Measurements from ENCODE around the gene LTBP2.
A peak's percentile ranks its signal among the peaks of the same experiment; 100 is the strongest.

LTBP2 gene

GRCh38 chr14:74611650-74612349 is at the start of gene LTBP2:
Gene LTBP2, minus strand, starts transcription at chr14:74612237. Its CDS starts 293 bp downstream, at chr14:74611944.
- H3K4me3 Mint-ChIP-seq = peak within 1 kb of the TSS; percentile 73
- H3K9me3 Mint-ChIP-seq = no peaks in the 10 kb centered on the region
- no peaks in the 10 kb centered on the region for H3K36me3 Mint-ChIP-seq (ENCODE audit: low read depth)
- H3K4me1 Mint-ChIP-seq (ENCODE audit: low read depth) = peaks cover 43% of the 10 kb centered on the region
- peaks cover 44% of the 10 kb centered on the region for H3K27me3 Mint-ChIP-seq
- no peak within 1 kb of the TSS for H3K27ac Mint-ChIP-seq
- DNase-seq = peak; percentile 58

DNA sequence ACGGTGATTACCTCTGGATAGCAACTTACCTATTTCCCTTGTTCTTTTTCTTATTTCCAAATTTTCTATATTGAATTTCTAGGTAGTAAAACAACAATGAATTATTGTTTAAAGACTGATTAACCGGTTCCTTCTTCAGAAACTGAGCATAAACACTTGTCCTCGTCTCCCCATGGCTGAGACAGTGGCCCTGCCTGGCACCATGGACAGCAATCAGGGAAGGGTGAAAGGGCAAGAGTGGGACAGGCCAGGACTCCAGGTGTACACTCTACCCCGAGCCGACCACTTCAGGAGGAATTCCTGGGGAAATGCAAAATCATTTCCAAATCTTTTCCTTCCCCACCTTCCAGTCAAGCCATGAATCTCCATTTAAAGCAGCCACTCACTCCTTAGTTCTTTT is 48.8 kb upstream of the LTBP2 start:
- no peak overlapping the region for H3K4me3 Mint-ChIP-seq
- no peaks in the 10 kb centered on the region for H3K27me3 Mint-ChIP-seq
- no peaks in the 10 kb centered on the region for H3K9me3 Mint-ChIP-seq
- H3K36me3 Mint-ChIP-seq (ENCODE audit: low read depth) = peaks cover 84% of the 10 kb centered on the region
- DNase-seq = no peak
- H3K4me1 Mint-ChIP-seq (ENCODE audit: low read depth) = no peaks in the 10 kb centered on the region
- H3K27ac Mint-ChIP-seq = no peak overlapping the region

- H3K27ac Mint-ChIP-seq = no peak overlapping the region
- DNase-seq = no peak
- no peaks in the 10 kb centered on the region for H3K4me1 Mint-ChIP-seq (ENCODE audit: low read depth)
- H3K27me3 Mint-ChIP-seq = no peaks in the 10 kb centered on the region
- no peak overlapping the region for H3K4me3 Mint-ChIP-seq
- H3K36me3 Mint-ChIP-seq (ENCODE audit: low read depth) = peaks cover 79% of the 10 kb centered on the region
- H3K9me3 Mint-ChIP-seq = no peaks in the 10 kb centered on the region
These were observed 48.1 kb upstream of the LTBP2 start for GRCh38 chr14:74660167-74660566.

DNA sequence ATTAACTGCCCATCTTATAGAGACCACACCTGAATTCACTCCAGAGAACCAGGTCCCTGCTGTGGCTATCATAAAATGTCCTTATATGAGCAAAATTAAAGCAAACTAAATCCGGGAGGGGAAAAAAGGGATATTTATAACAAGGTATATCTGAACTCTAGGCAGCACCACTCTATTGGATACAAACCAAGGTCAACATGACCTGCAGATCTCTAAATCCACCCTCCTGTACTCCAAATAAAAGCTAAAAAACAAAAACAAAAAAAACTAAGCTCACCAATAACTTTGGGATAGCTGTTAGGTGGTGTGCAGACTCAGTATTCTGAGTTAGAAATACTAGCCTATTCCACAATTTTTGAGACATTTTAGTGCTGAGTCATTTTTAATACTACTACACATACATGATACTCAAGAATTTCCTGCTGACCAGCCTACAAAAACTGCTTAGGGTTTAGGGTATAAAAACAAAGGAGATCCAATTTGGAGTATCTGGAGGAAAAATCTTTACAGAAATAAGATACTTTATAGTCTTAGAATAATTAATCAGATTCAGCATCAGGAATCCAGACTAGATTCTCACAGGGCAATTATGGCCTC is 46.6 kb upstream of the LTBP2 start:
- Mint-ChIP-seq H3K27ac (no peak overlapping the region), H3K4me3 (no peak overlapping the region), H3K9me3 (no peaks in the 10 kb centered on the region), H3K36me3 (ENCODE audit: low read depth) (peaks cover 74% of the 10 kb centered on the region), H3K27me3 (no peaks in the 10 kb centered on the region), H3K4me1 (ENCODE audit: low read depth) (no peaks in the 10 kb centered on the region)
- no peak for DNase-seq

GRCh38 chr14:74656964-74657363 is 44.9 kb upstream of the LTBP2 start:
- no peaks in the 10 kb centered on the region for H3K27me3 Mint-ChIP-seq
- no peak overlapping the region for H3K4me3 Mint-ChIP-seq
- H3K4me1 Mint-ChIP-seq (ENCODE audit: low read depth) = no peaks in the 10 kb centered on the region
- no peaks in the 10 kb centered on the region for H3K9me3 Mint-ChIP-seq
- DNase-seq = no peak
- peaks cover 62% of the 10 kb centered on the region for H3K36me3 Mint-ChIP-seq (ENCODE audit: low read depth)
- peak overlapping the region; percentile 10 for H3K27ac Mint-ChIP-seq

DNA sequence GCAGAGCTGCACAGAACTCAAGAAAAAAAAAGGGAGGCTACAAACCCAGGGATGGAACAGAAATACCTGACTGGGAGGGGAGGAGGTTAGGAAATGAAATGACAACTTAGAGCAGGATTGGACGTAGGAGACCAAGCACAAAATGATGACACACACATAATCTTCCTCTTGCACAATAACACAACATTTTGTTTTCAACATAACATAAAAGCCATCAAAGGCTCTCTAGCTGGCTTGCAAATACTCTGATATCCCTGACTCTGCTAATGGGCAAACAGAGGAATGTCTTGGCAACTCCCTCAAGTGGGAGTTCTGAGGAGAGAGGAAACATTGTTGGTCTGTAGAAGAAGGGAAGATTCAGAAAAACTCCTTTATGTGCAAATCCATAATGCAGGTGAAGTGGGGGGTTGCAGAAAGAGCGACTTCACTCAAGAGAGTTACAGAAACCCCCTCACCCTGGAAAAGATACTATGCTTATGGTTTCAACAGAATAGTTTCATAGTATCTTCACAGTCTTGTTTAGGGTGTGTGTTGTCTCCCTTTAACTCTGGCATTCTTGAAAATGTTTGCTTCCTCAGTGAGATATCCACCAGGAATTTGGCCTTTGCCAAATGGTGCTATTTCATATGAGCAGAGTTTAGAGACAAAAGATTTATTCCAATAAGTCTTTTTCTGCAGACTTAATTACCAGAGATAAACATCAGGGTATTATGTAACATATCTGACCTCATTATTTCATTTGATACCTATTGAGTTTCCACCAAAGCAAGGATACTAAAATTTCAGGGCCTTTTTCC is 43.8 kb upstream of the LTBP2 start:
- Mint-ChIP-seq H3K9me3 (no peaks in the 10 kb centered on the region), H3K27me3 (no peaks in the 10 kb centered on the region), H3K4me3 (no peak overlapping the region), H3K36me3 (ENCODE audit: low read depth) (peaks cover 51% of the 10 kb centered on the region), H3K4me1 (ENCODE audit: low read depth) (peaks cover 5% of the 10 kb centered on the region), H3K27ac (no peak overlapping the region)
- no peak for DNase-seq

DNA sequence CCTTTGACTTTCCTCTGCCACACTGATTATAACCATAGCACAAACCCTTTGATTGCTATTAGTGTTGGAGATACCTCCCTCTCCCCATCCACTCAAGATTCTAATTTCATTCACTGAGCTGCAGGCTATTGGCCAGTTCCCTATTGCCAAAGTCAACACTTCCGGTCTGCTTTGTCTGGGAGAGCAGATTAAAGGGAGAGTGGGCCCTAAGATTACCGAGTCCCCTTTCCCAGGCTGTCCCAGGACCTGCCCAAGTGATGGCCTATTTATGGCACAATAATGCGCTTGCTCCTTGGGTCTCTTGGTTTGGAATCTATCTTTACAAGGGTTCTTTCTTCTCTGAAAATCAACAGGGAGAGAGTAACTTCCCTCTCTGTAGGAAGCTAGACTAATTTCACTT is 42.9 kb upstream of the LTBP2 start:
- H3K9me3 Mint-ChIP-seq = no peaks in the 10 kb centered on the region
- peaks cover 42% of the 10 kb centered on the region for H3K36me3 Mint-ChIP-seq (ENCODE audit: low read depth)
- peaks cover 5% of the 10 kb centered on the region for H3K4me1 Mint-ChIP-seq (ENCODE audit: low read depth)
- H3K4me3 Mint-ChIP-seq = no peak overlapping the region
- no peaks in the 10 kb centered on the region for H3K27me3 Mint-ChIP-seq
- DNase-seq = no peak
- no peak overlapping the region for H3K27ac Mint-ChIP-seq

- Mint-ChIP-seq H3K4me3 (no peak overlapping the region), H3K4me1 (ENCODE audit: low read depth) (peaks cover 5% of the 10 kb centered on the region), H3K36me3 (ENCODE audit: low read depth) (peaks cover 32% of the 10 kb centered on the region), H3K27me3 (no peaks in the 10 kb centered on the region), H3K9me3 (no peaks in the 10 kb centered on the region), H3K27ac (peak overlapping the region; percentile 27)
- DNase-seq = no peak
These were observed 41.5 kb upstream of the LTBP2 start for GRCh38 chr14:74653386-74654138.

DNA sequence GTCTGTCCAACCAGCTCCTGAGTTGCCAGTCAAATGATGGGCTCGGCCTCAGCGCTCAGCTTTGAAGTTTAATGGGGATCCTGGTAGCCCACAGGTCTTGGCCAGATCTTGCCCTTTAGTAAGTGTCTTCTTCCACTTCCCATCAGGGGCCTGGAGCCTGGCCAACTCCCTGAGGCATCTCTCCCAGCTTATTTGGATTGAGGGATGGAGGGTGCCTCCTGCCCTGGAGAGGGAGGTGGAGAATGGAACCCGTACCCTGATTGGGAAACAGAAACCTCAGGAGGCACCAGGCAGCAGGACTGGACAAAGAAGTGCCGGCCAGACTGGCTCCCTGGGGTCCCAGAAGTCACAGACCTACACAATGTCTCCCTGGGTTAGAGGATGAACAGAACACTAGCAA is 40.5 kb upstream of the LTBP2 start:
- peaks cover 5% of the 10 kb centered on the region for H3K4me1 Mint-ChIP-seq (ENCODE audit: low read depth)
- H3K4me3 Mint-ChIP-seq = no peak overlapping the region
- no peaks in the 10 kb centered on the region for H3K27me3 Mint-ChIP-seq
- H3K36me3 Mint-ChIP-seq (ENCODE audit: low read depth) = peaks cover 29% of the 10 kb centered on the region
- DNase-seq = no peak
- H3K27ac Mint-ChIP-seq = no peak overlapping the region
- H3K9me3 Mint-ChIP-seq = no peaks in the 10 kb centered on the region

DNA sequence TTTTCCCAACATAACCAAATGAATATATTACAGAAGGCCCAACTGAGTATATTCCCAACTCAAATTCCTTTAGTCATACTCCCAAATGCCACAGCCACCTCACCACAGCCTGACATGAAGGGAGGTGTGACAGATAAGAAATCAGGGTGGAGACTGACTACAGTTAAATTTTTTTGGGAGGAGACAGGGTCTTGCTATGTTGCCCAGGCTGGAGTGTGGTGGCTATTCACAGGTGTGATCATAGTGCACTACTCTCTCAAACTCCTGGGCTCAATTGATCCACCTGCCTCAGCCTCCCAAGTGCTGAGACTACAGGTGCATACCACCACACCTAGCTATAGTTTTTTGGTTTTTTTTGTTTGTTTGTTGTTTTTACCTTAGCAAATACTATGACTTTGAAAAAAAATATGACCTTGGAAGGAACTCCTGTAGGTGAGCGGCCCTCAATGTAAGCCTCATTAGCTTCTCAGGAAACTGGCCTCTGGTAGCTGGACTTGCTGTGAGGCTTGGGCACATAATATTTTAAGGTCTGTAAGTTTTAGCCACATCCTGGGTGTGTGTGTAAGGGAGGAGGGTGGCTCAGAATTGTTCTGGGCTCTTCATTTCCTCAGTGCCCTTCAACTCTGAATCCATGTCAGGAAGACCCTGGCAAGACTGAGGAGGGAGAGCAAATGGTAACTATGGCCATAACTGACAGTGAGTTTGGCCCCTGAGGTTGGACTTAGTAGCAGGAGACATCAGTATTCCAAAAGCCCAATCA is 39.1 kb upstream of the LTBP2 start:
- Mint-ChIP-seq H3K27ac (no peak overlapping the region), H3K36me3 (ENCODE audit: low read depth) (peaks cover 17% of the 10 kb centered on the region), H3K9me3 (no peaks in the 10 kb centered on the region), H3K4me1 (ENCODE audit: low read depth) (peaks cover 5% of the 10 kb centered on the region), H3K4me3 (no peak overlapping the region), H3K27me3 (no peaks in the 10 kb centered on the region)
- no peak for DNase-seq

DNA sequence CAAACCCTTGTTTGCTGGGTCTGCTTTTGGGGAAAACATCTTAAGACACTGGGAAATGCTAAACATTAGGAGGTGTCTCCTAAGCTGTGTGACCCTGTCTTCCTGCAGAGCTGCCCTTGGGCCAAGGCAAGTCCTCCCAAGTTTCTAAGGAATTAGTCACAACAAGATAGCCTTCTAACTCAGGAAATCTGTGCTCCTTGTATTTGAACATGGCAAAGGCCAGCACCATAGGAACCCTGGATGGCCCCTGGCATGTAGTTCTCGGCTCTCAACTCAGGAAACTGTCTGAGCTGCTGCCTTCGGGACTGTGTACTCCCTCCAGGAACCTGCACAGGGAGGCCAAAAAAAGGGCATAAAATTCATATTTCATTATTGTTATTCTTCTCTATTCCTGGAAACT is 37.6 kb upstream of the LTBP2 start:
- Mint-ChIP-seq H3K9me3 (no peaks in the 10 kb centered on the region), H3K4me1 (ENCODE audit: low read depth) (peaks cover 5% of the 10 kb centered on the region), H3K27ac (no peak overlapping the region), H3K4me3 (no peak overlapping the region), H3K36me3 (ENCODE audit: low read depth) (peaks cover 13% of the 10 kb centered on the region), H3K27me3 (no peaks in the 10 kb centered on the region)
- DNase-seq = no peak

- no peak overlapping the region for H3K4me3 Mint-ChIP-seq
These were observed 37.1 kb upstream of the LTBP2 start for GRCh38 chr14:74649167-74649566.

GRCh38 chr14:74648601-74649000 is 36.6 kb upstream of the LTBP2 start:
- H3K27me3 Mint-ChIP-seq = no peaks in the 10 kb centered on the region

More at GRCh38 chr14:74649167-74649566, 37.1 kb upstream of the LTBP2 start:
- H3K4me1 Mint-ChIP-seq (ENCODE audit: low read depth) = peaks cover 5% of the 10 kb centered on the region
- no peaks in the 10 kb centered on the region for H3K27me3 Mint-ChIP-seq
- no peak overlapping the region for H3K27ac Mint-ChIP-seq
- peaks cover 8% of the 10 kb centered on the region for H3K36me3 Mint-ChIP-seq (ENCODE audit: low read depth)
- H3K9me3 Mint-ChIP-seq = no peaks in the 10 kb centered on the region
- DNase-seq = no peak

More at GRCh38 chr14:74648601-74649000, 36.6 kb upstream of the LTBP2 start:
- Mint-ChIP-seq H3K4me3 (no peak overlapping the region), H3K27ac (no peak overlapping the region), H3K4me1 (ENCODE audit: low read depth) (peaks cover 5% of the 10 kb centered on the region), H3K36me3 (ENCODE audit: low read depth) (peaks cover 4% of the 10 kb centered on the region), H3K9me3 (no peaks in the 10 kb centered on the region)
- DNase-seq = no peak

Data from activated T-cell treated with anti-CD3 and anti-CD28 coated beads, Interleukin-2, amount 50 U/mL, for 24 hours (primary cell).